HCT116 (cell line): ENCODE results near the gene PLBD2. TPM values are rescaled to one million over a fixed set of nuclear protein-coding genes. Genes with fewer than 3 reads are reported as not detected.

Experiments
- ATAC-seq: fragments of 200-7000 bp; cut with Tn5 transposase; 2 replicates; pipeline ENCODE4 v1.9.1; 2020; ENCODE audit warnings: mild to moderate bottlenecking, moderate library complexity
- BruUV-seq: library from RNA; stranded (reverse); fragments of 400-500 nt; replicated peaks from 2 replicates; lab custom pipeline; 2021; lab: Mats Ljungman, UMichigan
- CTCF ChIA-PET: fragments of 300-600 bp; sonication (Branson Sonifier 250); formaldehyde crosslinking; loops from one replicate; lab custom pipeline; 2021; ENCODE audit warnings: antibody characterized with exemption; lab: Charles Lee
- POLR2A ChIA-PET: fragments of 300-600, 350-600 bp; sonication (Branson Sonifier 250); formaldehyde crosslinking; loops from one replicate; lab custom pipeline; 2021; ENCODE audit warnings: antibody characterized with exemption; lab: Charles Lee
- RAD21 ChIA-PET, 2 experiments: fragments of 300-600 bp; sonication (Branson Sonifier 250); formaldehyde crosslinking; loops; one replicate each; lab custom pipeline; 2023; ENCODE audit warnings: low total read pairs in 2 of 2; ENCODE audit not compliant: uncharacterized antibody in 2 of 2, unreplicated experiment in 2 of 2, low non-redundant PET in 1 of 2; lab: Charles Lee
- DNase-seq: peaks from one replicate; pipeline ENCODE4 v3.0.0-alpha.2; 2010; ENCODE audit warnings: low read depth, low spot score
- H2AFZ ChIP-seq: fragments of 200-600 bp; shearing (Covaris generic), sonication (generic); 2 replicates; pipeline ENCODE4 v1.6.1; 2017; ENCODE audit warnings: low read depth, mixed run types, mixed read lengths, antibody characterized with exemption, low read length; ENCODE audit not compliant: poor library complexity, severe bottlenecking
- H3K27ac ChIP-seq: 2 replicates; pipeline ENCODE4 v1.5.1; 2012; ENCODE audit warnings: low read depth, low read length
- H3K27me3 ChIP-seq: fragments of 200-600 bp; sonication (generic); 2 replicates; pipeline ENCODE4 v1.6.1; 2016; ENCODE audit warnings: mixed run types, low read length, mixed read lengths; ENCODE audit not compliant: insufficient read depth
- H3K36me3 ChIP-seq, 2 experiments: fragments of 200-500 bp in 1 of 2; fragments of 200-600 bp in 1 of 2; sonication (Bioruptor generic) in 1 of 2; sonication (generic) in 1 of 2; 2 replicates each; pipeline versions ENCODE4 v1.5.1 to v1.6.1; 2014 to 2016; ENCODE audit warnings: low read length in 2 of 2, inconsistent platforms in 1 of 2, mixed read lengths in 1 of 2, mixed run types in 1 of 2; ENCODE audit not compliant: insufficient read depth in 2 of 2, control insufficient read depth in 1 of 2
- H3K4me1 ChIP-seq, 2 experiments: fragments of 200-600 bp in 1 of 2; sonication (generic) in 1 of 2; 2 replicates each; pipeline versions ENCODE4 v1.5.1 to v1.6.1; 2012 to 2017; ENCODE audit warnings: low read length in 2 of 2, inconsistent platforms in 1 of 2, mild to moderate bottlenecking in 1 of 2, mixed read lengths in 1 of 2, mixed run types in 1 of 2, moderate library complexity in 1 of 2; ENCODE audit not compliant: insufficient read depth in 2 of 2, control insufficient read depth in 1 of 2
- H3K4me2 ChIP-seq: fragments of 200-600 bp; sonication (generic); 2 replicates; pipeline ENCODE4 v1.6.1; 2017; ENCODE audit warnings: mixed run types, low read length, mixed read lengths
- H3K4me3 ChIP-seq, 2 experiments: fragments of 200-600 bp in 1 of 2; sonication (generic) in 1 of 2; replicated peaks in 1 of 2; 2 replicates each; pipeline ENCODE4 v1.5.1; 2011 to 2016; ENCODE audit warnings: low read length in 2 of 2, control low read depth in 1 of 2, low read depth in 1 of 2, mild to moderate bottlenecking in 1 of 2, mixed read lengths in 1 of 2, mixed run types in 1 of 2
- H3K79me2 ChIP-seq: fragments of 200-600 bp; sonication (generic); 2 replicates; pipeline ENCODE4 v1.6.1; 2017; ENCODE audit warnings: mild to moderate bottlenecking, mixed run types, low read length, moderate library complexity, mixed read lengths; ENCODE audit not compliant: insufficient read depth
- H3K9ac ChIP-seq: fragments of 200-600 bp; sonication (generic); 2 replicates; pipeline ENCODE4 v1.6.1; 2016; ENCODE audit warnings: low read length, mixed read lengths
- H3K9me2 ChIP-seq: fragments of 200-600 bp; sonication (generic), shearing (Covaris generic); 2 replicates; pipeline ENCODE4 v1.6.1; 2017; ENCODE audit warnings: mixed run types, mild to moderate bottlenecking, moderate library complexity; ENCODE audit not compliant: insufficient read depth
- H3K9me3 ChIP-seq, 2 experiments: fragments of 200-500 bp in 1 of 2; fragments of 200-600 bp in 1 of 2; sonication (Bioruptor generic) in 1 of 2; sonication (generic) in 1 of 2; 2 replicates each; pipeline ENCODE4 v1.6.1; 2014 to 2017; ENCODE audit warnings: low read length in 2 of 2, mixed read lengths in 2 of 2, inconsistent platforms in 1 of 2, low read depth in 1 of 2, mild to moderate bottlenecking in 1 of 2, mixed run types in 1 of 2, moderate library complexity in 1 of 2; ENCODE audit not compliant: control insufficient read depth in 1 of 2, insufficient read depth in 1 of 2
- H4K20me1 ChIP-seq: fragments of 200-600 bp; sonication (generic), shearing (Covaris generic); 2 replicates; pipeline ENCODE4 v1.6.1; 2017; ENCODE audit warnings: mixed run types, mild to moderate bottlenecking, moderate library complexity; ENCODE audit not compliant: insufficient read depth
- ATF3 ChIP-seq: IDR thresholded peaks from 2 replicates; pipeline ENCODE4 v1.6.1; 2012
- CBX3 ChIP-seq: IDR thresholded peaks from 2 replicates; pipeline ENCODE4 v1.6.1; 2012; ENCODE audit warnings: low read depth
- CTCF ChIP-seq, 3 experiments: fragments of 200-600 bp in 1 of 3; sonication (generic) in 1 of 3; IDR thresholded peaks in 2 of 3; conservative IDR thresholded peaks in 1 of 3; 2 replicates each; pipeline ENCODE4 v1.5.1; 2012 to 2017; ENCODE audit warnings: low read depth in 2 of 3, low read length in 2 of 3, antibody characterized with exemption in 1 of 3, borderline replicate concordance in 1 of 3, control low read depth in 1 of 3, mild to moderate bottlenecking in 1 of 3, mixed read lengths in 1 of 3, mixed run types in 1 of 3, moderate library complexity in 1 of 3; ENCODE audit not compliant: insufficient read depth in 1 of 3
- EGR1 ChIP-seq: IDR thresholded peaks from 2 replicates; pipeline ENCODE4 v1.6.1; 2012; ENCODE audit warnings: low read depth
- EZH2 ChIP-seq: fragments of 200-600 bp; sonication (generic); IDR thresholded peaks from 2 replicates; pipeline ENCODE4 v1.6.1; 2017; ENCODE audit warnings: antibody characterized with exemption, mixed run types
- EZH2phosphoT487 ChIP-seq: fragments of 200-600 bp; IDR thresholded peaks from 2 replicates; pipeline ENCODE4 v1.6.1; 2018; ENCODE audit warnings: antibody characterized with exemption, borderline replicate concordance
- FOSL1 ChIP-seq: IDR thresholded peaks from 2 replicates; pipeline ENCODE4 v1.6.1; 2012; ENCODE audit warnings: low read depth
- RAD21 ChIP-seq: IDR thresholded peaks from 2 replicates; pipeline ENCODE4 v1.6.1; 2012; ENCODE audit warnings: low read depth, mild to moderate bottlenecking
- SIN3A ChIP-seq: IDR thresholded peaks from 2 replicates; pipeline ENCODE4 v1.6.1; 2012; ENCODE audit warnings: low read depth
- SRF ChIP-seq: IDR thresholded peaks from 2 replicates; pipeline ENCODE4 v1.6.1; 2012; ENCODE audit warnings: low read depth
- YY1 ChIP-seq: IDR thresholded peaks from 2 replicates; pipeline ENCODE4 v1.6.1; 2011; ENCODE audit warnings: low read length, low read depth, moderate library complexity, mild to moderate bottlenecking; ENCODE audit not compliant: insufficient replicate concordance; ENCODE audit errors: extremely low read depth
- intact Hi-C: fragments of 100-400 bp; cut with micrococcal nuclease; formaldehyde crosslinking; loops from 2 replicates; pipeline ENCODE4 v1.10.0; 2022
- total RNA-seq: library from RNA; stranded (reverse); gene quantifications from one replicate; pipeline ENCODE4 v1.2.1, GENCODE V29; 2021; ENCODE audit not compliant: unreplicated experiment

Gene PLBD2
- total RNA-seq, 1 experiment from 2014 or later: 45.0 TPM

- Histone ChIP-seq H3K9me2 (no peaks in the 10 kb centered on the region), H4K20me1 (no peaks in the 10 kb centered on the region), H3K27ac (no peak overlapping the region), H3K27me3 (no peaks in the 10 kb centered on the region), H3K36me3 (peaks cover 18 to 26% of the 10 kb centered on the region in 2 experiments; a peak in 3 of 4 replicates), H3K4me1 (peaks cover 0 to 7% of the 10 kb centered on the region in 2 experiments; a peak in 2 of 4 replicates), H2AFZ (no peak overlapping the region)
- DNase-seq (no peak), ATAC-seq (peak; percentile 63)
- intact Hi-C loops: no loop called here
- POLR2A ChIA-PET: no interaction called here
- TF ChIP-seq YY1 (no peak), CTCF (IDR thresholded peaks at IDR 0.05 in 2 of 3, conservative IDR thresholded peaks at IDR 0.05 in 1 of 3; ENCODE audit: borderline replicate concordance in 1 of 3, insufficient read depth in 1 of 3, low read depth in 2 of 3, low read length in 2 of 3) (peak in 2 of 3 experiments; percentile 6 to 18; a peak in 1 of 6 replicates), RAD21 (peak; percentile 16; the same call in 1 of the 2 replicates), EZH2phosphoT487 (no peak), SRF (0 out of 2 replicates have a peak, but pooled peaks have one; percentile 38), CBX3 (peak; percentile 48; the same call in 1 of the 2 replicates)
- TF ChIP-seq, all 23 proteins: peak for 4
- H3K4me3 ChIP-seq: no peak overlapping the region
- no peak overlapping the region for H3K4me2 ChIP-seq
- CTCF ChIA-PET: interaction anchor here (1.0 kb wide), 1 partner anchor 115 kb away, joined by 3 read pairs; no protein-coding TSS in a partner anchor
- BruUV-seq: no TSS peak
- RAD21 ChIA-PET: no interaction called here
- H3K79me2 ChIP-seq: no peaks in the 10 kb centered on the region
- H3K9me3 ChIP-seq: no peaks in the 10 kb centered on the region
- no peak overlapping the region for H3K9ac ChIP-seq
Observed at GRCh38 chr12:113310489-113310888, 47.9 kb upstream of the PLBD2 start.

- ChIA-PET CTCF (no interaction called here), POLR2A (no interaction called here), RAD21 (no interaction called here)
- Histone ChIP-seq H4K20me1 (no peaks in the 10 kb centered on the region), H3K36me3 (peaks cover 30 to 32% of the 10 kb centered on the region in 2 experiments), H2AFZ (no peak overlapping the region), H3K27ac (no peak overlapping the region), H3K27me3 (no peaks in the 10 kb centered on the region), H3K79me2 (no peaks in the 10 kb centered on the region), H3K4me3 (no peak overlapping the region), H3K9ac (no peak overlapping the region), H3K4me2 (no peak overlapping the region), H3K9me3 (no peaks in the 10 kb centered on the region), H3K4me1 (no peaks in the 10 kb centered on the region), H3K9me2 (no peaks in the 10 kb centered on the region)
- TF ChIP-seq CTCF (IDR thresholded peaks at IDR 0.05 in 2 of 3, conservative IDR thresholded peaks at IDR 0.05 in 1 of 3; ENCODE audit: borderline replicate concordance in 1 of 3, insufficient read depth in 1 of 3, low read depth in 2 of 3, low read length in 2 of 3): no peak
- TF ChIP-seq ATF3: no peak
- TF ChIP-seq FOSL1: no peak
- no peak for TF ChIP-seq EGR1
- TF ChIP-seq CBX3: no peak
- no peak for TF ChIP-seq RAD21
- TF ChIP-seq EZH2: no peak
- no peak for TF ChIP-seq SIN3A
- no peak for ATAC-seq
- intact Hi-C loops: no loop called here
- no TSS peak for BruUV-seq
- no peak for DNase-seq
Observed at GRCh38 chr12:113314121-113314529, 44.3 kb upstream of the PLBD2 start.
